Upper lobe of left lung (tissue), 4 donors: ENCODE measurements around the gene ZNF618.

Source experiments
- POLR2A ChIP-seq, 4 donors: fragments of 450-650 bp; IDR thresholded peaks; one replicate each; pipeline ENCODE4 v1.5.1; 2016 to 2017; ENCODE audit warnings: antibody characterized with exemption in 4 of 4, mild to moderate bottlenecking in 2 of 4
- TF ChIP-seq, protein P1 (sequence below), 6 experiments: fragments of 450-650 bp in 4 of 6; fragments of 200-600 bp in 2 of 6; sonication (generic) in 2 of 6; IDR thresholded peaks; one replicate each; pipeline ENCODE4 v1.5.1; 2016 to 2019; ENCODE audit warnings: antibody characterized with exemption in 6 of 6

GRCh38 chr9:113930390-113930783 lies 54.3 kb downstream of the ZNF618 start:
- TF ChIP-seq, protein P1, sequence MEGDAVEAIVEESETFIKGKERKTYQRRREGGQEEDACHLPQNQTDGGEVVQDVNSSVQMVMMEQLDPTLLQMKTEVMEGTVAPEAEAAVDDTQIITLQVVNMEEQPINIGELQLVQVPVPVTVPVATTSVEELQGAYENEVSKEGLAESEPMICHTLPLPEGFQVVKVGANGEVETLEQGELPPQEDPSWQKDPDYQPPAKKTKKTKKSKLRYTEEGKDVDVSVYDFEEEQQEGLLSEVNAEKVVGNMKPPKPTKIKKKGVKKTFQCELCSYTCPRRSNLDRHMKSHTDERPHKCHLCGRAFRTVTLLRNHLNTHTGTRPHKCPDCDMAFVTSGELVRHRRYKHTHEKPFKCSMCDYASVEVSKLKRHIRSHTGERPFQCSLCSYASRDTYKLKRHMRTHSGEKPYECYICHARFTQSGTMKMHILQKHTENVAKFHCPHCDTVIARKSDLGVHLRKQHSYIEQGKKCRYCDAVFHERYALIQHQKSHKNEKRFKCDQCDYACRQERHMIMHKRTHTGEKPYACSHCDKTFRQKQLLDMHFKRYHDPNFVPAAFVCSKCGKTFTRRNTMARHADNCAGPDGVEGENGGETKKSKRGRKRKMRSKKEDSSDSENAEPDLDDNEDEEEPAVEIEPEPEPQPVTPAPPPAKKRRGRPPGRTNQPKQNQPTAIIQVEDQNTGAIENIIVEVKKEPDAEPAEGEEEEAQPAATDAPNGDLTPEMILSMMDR (IDR thresholded peaks at IDR 0.05), result no peak
- no peak for TF ChIP-seq POLR2A (IDR thresholded peaks at IDR 0.05)
